ENCODE data around the gene TEC. TPM values are rescaled to one million over a fixed set of nuclear protein-coding genes. Genes with fewer than 3 reads are reported as not detected.

TEC gene
- total RNA-seq, 1 donor from 2014 or later, result 0.91 TPM

DNA sequence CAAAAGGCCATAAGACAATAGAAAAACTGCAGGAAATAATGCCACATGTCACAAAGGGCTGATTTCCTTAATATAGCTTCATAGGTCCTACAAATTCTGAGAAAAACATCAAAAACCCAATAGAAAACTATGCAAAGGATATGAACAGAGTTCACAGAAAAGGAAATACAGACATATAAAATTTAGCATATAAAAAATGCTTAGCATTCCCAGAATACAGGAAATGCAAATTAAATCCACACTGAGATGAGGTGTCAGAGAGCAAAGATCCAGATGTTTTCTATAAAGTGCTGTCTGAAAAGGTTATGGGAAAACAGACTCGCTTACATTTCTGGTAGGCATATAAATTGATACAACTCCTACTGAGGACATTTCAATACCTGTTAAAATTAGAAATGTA, 169.4 kb downstream of the TEC start:
- intact Hi-C loops (cut with micrococcal nuclease), result no loop called here

DNA sequence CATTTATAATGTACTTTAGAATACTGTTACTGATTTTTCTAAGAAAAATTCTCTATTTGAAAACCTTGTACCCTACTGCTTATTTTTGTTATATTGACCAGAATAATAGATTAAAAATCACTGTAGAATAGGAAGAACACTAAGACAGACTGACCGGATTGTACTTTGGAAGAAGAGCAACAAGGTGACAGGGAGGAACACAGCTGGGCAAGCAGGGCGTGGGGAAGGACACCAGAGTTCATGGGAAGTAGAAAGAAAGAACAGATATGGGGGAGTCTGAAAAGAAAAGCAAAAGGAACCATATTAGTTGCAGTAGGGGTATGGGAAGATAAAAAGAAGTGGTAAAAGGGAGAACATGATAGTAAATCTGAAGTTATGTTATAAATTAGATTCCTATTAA, 174.2 kb downstream of the TEC start:
- intact Hi-C loops (cut with micrococcal nuclease), result no loop called here

DNA sequence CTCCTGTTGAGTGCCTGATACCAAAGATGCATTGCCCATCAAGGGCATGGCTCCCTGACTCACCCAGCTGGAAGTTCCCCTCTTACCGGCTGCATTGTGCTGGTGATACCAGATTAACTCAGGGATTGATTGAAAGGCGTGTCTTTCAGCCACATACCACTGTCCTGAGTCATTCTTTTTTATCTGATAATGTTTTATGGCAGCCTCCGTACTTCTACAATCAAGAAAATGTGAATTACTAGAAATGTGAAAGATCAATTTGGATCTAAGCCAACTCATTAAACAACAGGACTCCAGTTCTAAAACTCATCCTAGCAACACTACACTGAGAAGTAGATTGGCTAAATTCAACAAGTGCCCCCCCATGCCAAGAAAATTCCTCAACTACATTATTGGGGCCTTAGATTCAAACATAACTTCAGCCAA, 175.6 kb downstream of the TEC start:
- intact Hi-C loops (cut with micrococcal nuclease), result no loop called here

- intact Hi-C loops (cut with micrococcal nuclease), result no loop called here
Observed at GRCh38 chr4:48090621-48091020, 179.0 kb downstream of the TEC start.

- intact Hi-C loops (cut with micrococcal nuclease), result no loop called here
Observed at GRCh38 chr4:48085821-48086589, 183.6 kb downstream of the TEC start.

Other genes starting within 250 kb of the TEC start
- gene TXK, start 135.6 kb downstream of the TEC start, total RNA-seq, result 39.5 and 40.8 TPM in 2 replicates
- 70.6 and 74.0 TPM in 2 replicates for gene SLAIN2, start 71.7 kb upstream of the TEC start, total RNA-seq
- 0.12 TPM in 1 of 2 replicates, not detected in the other for gene SLC10A4, start 213.5 kb upstream of the TEC start, total RNA-seq
- not detected in 2 replicates for gene ZAR1, start 220.4 kb upstream of the TEC start, total RNA-seq

Measured in T-helper 1 cell treated with Interleukin-12 subunit alpha and Interleukin-12 subunit beta and Interleukin-4 antibody, amounts not matched to agents 30 ng/mL and 1 ng/mL, for 36 hours (primary cell).